Measurements from ENCODE around the gene UFC1. TPM values are rescaled to one million over a fixed set of nuclear protein-coding genes. Genes with fewer than 3 reads are reported as not detected.

UFC1 gene
- total and polyA plus RNA-seq, 2 experiments from 2014 or later: 57.5 to 77.0 TPM

GRCh38 chr1:161185732-161186311, 32.0 kb downstream of the UFC1 start:
- Mint-ChIP-seq H3K27ac (no peak overlapping the region), H3K4me1 (peaks cover 4% of the 10 kb centered on the region), H3K27me3 (ENCODE audit: insufficient read depth, low read depth, poor library complexity) (peaks cover 8% of the 10 kb centered on the region), H3K4me3 (no peak overlapping the region), H3K9me3 (no peaks in the 10 kb centered on the region), H3K36me3 (ENCODE audit: low read depth) (no peaks in the 10 kb centered on the region)
- Histone ChIP-seq H3K36me3 (ENCODE audit: insufficient read depth) (no peaks in the 10 kb centered on the region), H4K20me1 (replicated peaks; ENCODE audit: insufficient read depth) (no peaks in the 10 kb centered on the region), H3K4me1 (ENCODE audit: insufficient read depth) (peaks cover 2% of the 10 kb centered on the region; the same call in 1 of the 2 replicates), H3K27ac (ENCODE audit: low read depth) (no peak overlapping the region), H3K9me2 (ENCODE audit: insufficient read depth) (no peaks in the 10 kb centered on the region), H3F3A (replicated peaks; ENCODE audit: low read depth) (0 out of 2 replicates have a peak, but pooled peaks cover 1% of the 10 kb centered on the region), H2AFZ (no peak overlapping the region), H3K27me3 (ENCODE audit: insufficient read depth) (no peaks in the 10 kb centered on the region), H3K4me2 (no peak overlapping the region), H3K4me3 (no peak overlapping the region), H3K79me2 (replicated peaks; ENCODE audit: insufficient read depth) (no peaks in the 10 kb centered on the region)
- no peak for DNase-seq (ENCODE audit: low spot score)
- TF ChIP-seq STAT1 (IDR thresholded peaks at IDR 0.05; ENCODE audit: unreplicated experiment) (no peak), ZNF331 (CRISPR knock-in tag; IDR thresholded peaks at IDR 0.05; ENCODE audit: low read depth) (no peak), NANOG (IDR thresholded peaks at IDR 0.05; ENCODE audit: borderline replicate concordance) (no peak), REST (IDR thresholded peaks at IDR 0.05; ENCODE audit: unreplicated experiment) (no peak), EZH2 (IDR thresholded peaks at IDR 0.05; ENCODE audit: low read depth, unreplicated experiment) (no peak), JUNB (IDR thresholded peaks at IDR 0.05; ENCODE audit: unreplicated experiment) (no peak), POLR2AphosphoS5 (IDR thresholded peaks at IDR 0.05; ENCODE audit: low read depth) (no peak), ZNF114 (CRISPR knock-in tag; IDR thresholded peaks at IDR 0.05) (no peak), CREB1 (CRISPR knock-in tag; IDR thresholded peaks at IDR 0.05; ENCODE audit: low read depth) (no peak), EZH2phosphoT487 (IDR thresholded peaks at IDR 0.05; ENCODE audit: unreplicated experiment) (no peak)
- TF ChIP-seq, protein P1, sequence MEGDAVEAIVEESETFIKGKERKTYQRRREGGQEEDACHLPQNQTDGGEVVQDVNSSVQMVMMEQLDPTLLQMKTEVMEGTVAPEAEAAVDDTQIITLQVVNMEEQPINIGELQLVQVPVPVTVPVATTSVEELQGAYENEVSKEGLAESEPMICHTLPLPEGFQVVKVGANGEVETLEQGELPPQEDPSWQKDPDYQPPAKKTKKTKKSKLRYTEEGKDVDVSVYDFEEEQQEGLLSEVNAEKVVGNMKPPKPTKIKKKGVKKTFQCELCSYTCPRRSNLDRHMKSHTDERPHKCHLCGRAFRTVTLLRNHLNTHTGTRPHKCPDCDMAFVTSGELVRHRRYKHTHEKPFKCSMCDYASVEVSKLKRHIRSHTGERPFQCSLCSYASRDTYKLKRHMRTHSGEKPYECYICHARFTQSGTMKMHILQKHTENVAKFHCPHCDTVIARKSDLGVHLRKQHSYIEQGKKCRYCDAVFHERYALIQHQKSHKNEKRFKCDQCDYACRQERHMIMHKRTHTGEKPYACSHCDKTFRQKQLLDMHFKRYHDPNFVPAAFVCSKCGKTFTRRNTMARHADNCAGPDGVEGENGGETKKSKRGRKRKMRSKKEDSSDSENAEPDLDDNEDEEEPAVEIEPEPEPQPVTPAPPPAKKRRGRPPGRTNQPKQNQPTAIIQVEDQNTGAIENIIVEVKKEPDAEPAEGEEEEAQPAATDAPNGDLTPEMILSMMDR (conservative IDR thresholded peaks at IDR 0.05; ENCODE audit: low read depth in 2 of 2): no peak
- TF ChIP-seq, protein P2, sequence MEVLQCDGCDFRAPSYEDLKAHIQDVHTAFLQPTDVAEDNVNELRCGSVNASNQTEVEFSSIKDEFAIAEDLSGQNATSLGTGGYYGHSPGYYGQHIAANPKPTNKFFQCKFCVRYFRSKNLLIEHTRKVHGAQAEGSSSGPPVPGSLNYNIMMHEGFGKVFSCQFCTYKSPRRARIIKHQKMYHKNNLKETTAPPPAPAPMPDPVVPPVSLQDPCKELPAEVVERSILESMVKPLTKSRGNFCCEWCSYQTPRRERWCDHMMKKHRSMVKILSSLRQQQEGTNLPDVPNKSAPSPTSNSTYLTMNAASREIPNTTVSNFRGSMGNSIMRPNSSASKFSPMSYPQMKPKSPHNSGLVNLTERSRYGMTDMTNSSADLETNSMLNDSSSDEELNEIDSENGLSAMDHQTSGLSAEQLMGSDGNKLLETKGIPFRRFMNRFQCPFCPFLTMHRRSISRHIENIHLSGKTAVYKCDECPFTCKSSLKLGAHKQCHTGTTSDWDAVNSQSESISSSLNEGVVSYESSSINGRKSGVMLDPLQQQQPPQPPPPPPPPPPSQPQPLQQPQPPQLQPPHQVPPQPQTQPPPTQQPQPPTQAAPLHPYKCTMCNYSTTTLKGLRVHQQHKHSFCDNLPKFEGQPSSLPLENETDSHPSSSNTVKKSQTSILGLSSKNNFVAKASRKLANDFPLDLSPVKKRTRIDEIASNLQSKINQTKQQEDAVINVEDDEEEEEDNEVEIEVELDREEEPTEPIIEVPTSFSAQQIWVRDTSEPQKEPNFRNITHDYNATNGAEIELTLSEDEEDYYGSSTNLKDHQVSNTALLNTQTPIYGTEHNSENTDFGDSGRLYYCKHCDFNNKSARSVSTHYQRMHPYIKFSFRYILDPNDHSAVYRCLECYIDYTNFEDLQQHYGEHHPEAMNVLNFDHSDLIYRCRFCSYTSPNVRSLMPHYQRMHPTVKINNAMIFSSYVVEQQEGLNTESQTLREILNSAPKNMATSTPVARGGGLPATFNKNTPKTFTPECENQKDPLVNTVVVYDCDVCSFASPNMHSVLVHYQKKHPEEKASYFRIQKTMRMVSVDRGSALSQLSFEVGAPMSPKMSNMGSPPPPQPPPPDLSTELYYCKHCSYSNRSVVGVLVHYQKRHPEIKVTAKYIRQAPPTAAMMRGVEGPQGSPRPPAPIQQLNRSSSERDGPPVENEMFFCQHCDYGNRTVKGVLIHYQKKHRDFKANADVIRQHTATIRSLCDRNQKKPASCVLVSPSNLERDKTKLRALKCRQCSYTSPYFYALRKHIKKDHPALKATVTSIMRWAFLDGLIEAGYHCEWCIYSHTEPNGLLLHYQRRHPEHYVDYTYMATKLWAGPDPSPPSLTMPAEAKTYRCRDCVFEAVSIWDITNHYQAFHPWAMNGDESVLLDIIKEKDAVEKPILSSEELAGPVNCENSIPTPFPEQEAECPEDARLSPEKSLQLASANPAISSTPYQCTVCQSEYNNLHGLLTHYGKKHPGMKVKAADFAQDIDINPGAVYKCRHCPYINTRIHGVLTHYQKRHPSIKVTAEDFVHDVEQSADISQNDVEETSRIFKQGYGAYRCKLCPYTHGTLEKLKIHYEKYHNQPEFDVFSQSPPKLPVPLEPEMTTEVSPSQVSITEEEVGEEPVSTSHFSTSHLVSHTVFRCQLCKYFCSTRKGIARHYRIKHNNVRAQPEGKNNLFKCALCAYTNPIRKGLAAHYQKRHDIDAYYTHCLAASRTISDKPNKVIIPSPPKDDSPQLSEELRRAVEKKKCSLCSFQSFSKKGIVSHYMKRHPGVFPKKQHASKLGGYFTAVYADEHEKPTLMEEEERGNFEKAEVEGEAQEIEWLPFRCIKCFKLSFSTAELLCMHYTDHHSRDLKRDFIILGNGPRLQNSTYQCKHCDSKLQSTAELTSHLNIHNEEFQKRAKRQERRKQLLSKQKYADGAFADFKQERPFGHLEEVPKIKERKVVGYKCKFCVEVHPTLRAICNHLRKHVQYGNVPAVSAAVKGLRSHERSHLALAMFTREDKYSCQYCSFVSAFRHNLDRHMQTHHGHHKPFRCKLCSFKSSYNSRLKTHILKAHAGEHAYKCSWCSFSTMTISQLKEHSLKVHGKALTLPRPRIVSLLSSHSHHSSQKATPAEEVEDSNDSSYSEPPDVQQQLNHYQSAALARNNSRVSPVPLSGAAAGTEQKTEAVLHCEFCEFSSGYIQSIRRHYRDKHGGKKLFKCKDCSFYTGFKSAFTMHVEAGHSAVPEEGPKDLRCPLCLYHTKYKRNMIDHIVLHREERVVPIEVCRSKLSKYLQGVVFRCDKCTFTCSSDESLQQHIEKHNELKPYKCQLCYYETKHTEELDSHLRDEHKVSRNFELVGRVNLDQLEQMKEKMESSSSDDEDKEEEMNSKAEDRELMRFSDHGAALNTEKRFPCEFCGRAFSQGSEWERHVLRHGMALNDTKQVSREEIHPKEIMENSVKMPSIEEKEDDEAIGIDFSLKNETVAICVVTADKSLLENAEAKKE (CRISPR knock-in tag; IDR thresholded peaks at IDR 0.05): no peak
- TF ChIP-seq, protein P3, sequence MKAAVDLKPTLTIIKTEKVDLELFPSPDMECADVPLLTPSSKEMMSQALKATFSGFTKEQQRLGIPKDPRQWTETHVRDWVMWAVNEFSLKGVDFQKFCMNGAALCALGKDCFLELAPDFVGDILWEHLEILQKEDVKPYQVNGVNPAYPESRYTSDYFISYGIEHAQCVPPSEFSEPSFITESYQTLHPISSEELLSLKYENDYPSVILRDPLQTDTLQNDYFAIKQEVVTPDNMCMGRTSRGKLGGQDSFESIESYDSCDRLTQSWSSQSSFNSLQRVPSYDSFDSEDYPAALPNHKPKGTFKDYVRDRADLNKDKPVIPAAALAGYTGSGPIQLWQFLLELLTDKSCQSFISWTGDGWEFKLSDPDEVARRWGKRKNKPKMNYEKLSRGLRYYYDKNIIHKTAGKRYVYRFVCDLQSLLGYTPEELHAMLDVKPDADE (IDR thresholded peaks at IDR 0.05): no peak
- no peak for ATAC-seq
